ENCODE data around the gene GRIK4.
A peak's percentile ranks its signal among the peaks of the same experiment; 100 is the strongest.

Gene GRIK4

DNA sequence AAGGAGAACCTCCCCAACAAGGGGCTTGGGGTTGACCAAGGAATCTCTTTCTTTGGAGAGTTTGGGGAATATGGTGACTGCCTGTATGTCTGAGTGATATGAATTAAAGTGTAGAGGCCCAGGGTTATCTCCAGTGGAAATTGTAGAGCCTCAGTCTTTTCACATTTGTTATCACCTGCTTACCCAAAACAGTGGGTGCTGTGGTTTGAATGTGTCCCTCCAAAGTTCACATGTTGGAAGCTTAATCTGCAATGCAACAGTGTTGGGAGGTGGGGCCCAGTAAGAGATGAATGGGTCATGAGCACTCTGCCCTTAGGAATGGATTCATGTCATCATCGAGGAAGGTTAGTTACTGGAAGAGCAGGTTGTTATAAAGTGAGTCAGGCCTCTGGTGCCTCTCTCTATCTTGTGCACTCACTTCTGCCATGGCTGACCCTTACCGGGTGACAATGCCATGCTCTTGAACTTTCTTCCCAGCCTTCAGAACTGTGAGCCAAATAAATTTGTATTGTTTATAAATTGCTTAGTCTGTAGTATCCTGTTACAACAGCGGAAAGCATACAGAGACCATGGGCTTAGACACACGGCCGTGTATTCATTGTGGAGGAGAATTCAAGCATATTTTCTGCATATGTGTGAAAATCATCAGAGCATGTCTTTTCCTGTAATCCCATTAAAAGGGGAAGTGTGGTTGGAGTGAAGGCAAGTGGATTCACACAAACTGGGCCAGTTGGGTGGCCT is 398.3 kb downstream of the GRIK4 start:
- Histone ChIP-seq H3K9me2 (replicated peaks; ENCODE audit: low read depth, low read length) (no peaks in the 10 kb centered on the region), H2AFZ (ENCODE audit: low read length) (no peak overlapping the region), H3K4me1 (ENCODE audit: insufficient read depth, low read length, poor library complexity, severe bottlenecking) (no peaks in the 10 kb centered on the region), H3K9ac (ENCODE audit: low read depth, low read length, poor library complexity, severe bottlenecking) (no peak overlapping the region), H3K36me3 (ENCODE audit: insufficient read depth, low read length) (no peaks in the 10 kb centered on the region), H3K4me3 (ENCODE audit: low read length, poor library complexity, severe bottlenecking) (no peak overlapping the region), H3F3A (ENCODE audit: low read depth) (no peaks in the 10 kb centered on the region), H3K9me3 (ENCODE audit: insufficient read depth, low read depth, low read length) (no peaks in the 10 kb centered on the region), H3K4me2 (ENCODE audit: low read depth, low read length, poor library complexity, severe bottlenecking) (no peak overlapping the region), H3K79me2 (ENCODE audit: insufficient read depth, low read length) (no peaks in the 10 kb centered on the region), H3K27me3 (ENCODE audit: insufficient read depth, low read length, poor library complexity, severe bottlenecking) (no peaks in the 10 kb centered on the region), H4K20me1 (ENCODE audit: insufficient read depth, low read length, poor library complexity, severe bottlenecking) (no peaks in the 10 kb centered on the region)
- TF ChIP-seq CTCF (conservative IDR thresholded peaks at IDR 0.05; ENCODE audit: low read length), result no peak
- TF ChIP-seq EZH2phosphoT487 (IDR thresholded peaks at IDR 0.05; ENCODE audit: borderline replicate concordance), result no peak

DNA sequence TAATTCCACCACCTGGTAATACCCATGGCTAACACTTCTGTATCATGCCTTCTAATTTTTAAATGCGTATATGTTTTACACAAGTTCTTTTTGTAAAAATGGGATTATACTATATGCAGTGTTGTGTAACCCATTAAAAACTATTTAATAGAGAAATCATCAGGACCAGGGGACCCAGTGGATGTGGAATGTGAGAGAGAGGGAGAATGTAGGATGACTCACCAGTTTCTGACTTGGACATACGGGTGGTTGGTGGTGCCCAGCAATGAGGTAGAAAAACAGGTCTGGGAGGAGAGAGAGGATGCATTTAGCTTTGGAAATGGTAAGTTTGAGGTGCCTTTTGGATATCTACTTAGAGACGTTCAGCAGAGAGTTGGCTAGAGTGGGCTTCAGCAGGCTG is 400.4 kb downstream of the GRIK4 start:
- H3K9me3 ChIP-seq (ENCODE audit: insufficient read depth, low read depth, low read length), result no peaks in the 10 kb centered on the region
- H3K4me3 ChIP-seq (ENCODE audit: low read length, poor library complexity, severe bottlenecking), result no peak overlapping the region
- H3K9ac ChIP-seq (ENCODE audit: low read depth, low read length, poor library complexity, severe bottlenecking), result no peak overlapping the region
- no peak overlapping the region for H3K4me2 ChIP-seq (ENCODE audit: low read depth, low read length, poor library complexity, severe bottlenecking)
- H3K9me2 ChIP-seq (replicated peaks; ENCODE audit: low read depth, low read length), result no peaks in the 10 kb centered on the region
- no peaks in the 10 kb centered on the region for H3K27me3 ChIP-seq (ENCODE audit: insufficient read depth, low read length, poor library complexity, severe bottlenecking)
- H3K36me3 ChIP-seq (ENCODE audit: insufficient read depth, low read length), result no peaks in the 10 kb centered on the region
- H2AFZ ChIP-seq (ENCODE audit: low read length), result no peak overlapping the region
- H4K20me1 ChIP-seq (ENCODE audit: insufficient read depth, low read length, poor library complexity, severe bottlenecking), result no peaks in the 10 kb centered on the region
- TF ChIP-seq EZH2phosphoT487 (IDR thresholded peaks at IDR 0.05; ENCODE audit: borderline replicate concordance) (no peak), CTCF (conservative IDR thresholded peaks at IDR 0.05; ENCODE audit: low read length) (no peak)
- H3K79me2 ChIP-seq (ENCODE audit: insufficient read depth, low read length), result no peaks in the 10 kb centered on the region
- H3K4me1 ChIP-seq (ENCODE audit: insufficient read depth, low read length, poor library complexity, severe bottlenecking), result no peaks in the 10 kb centered on the region
- H3F3A ChIP-seq (ENCODE audit: low read depth), result no peaks in the 10 kb centered on the region

- Histone ChIP-seq H3K9me3 (ENCODE audit: insufficient read depth, low read depth, low read length) (no peaks in the 10 kb centered on the region), H3K27me3 (ENCODE audit: insufficient read depth, low read length, poor library complexity, severe bottlenecking) (no peaks in the 10 kb centered on the region), H3K79me2 (ENCODE audit: insufficient read depth, low read length) (no peaks in the 10 kb centered on the region), H3K4me2 (ENCODE audit: low read depth, low read length, poor library complexity, severe bottlenecking) (no peak overlapping the region), H3K4me3 (ENCODE audit: low read length, poor library complexity, severe bottlenecking) (no peak overlapping the region), H3F3A (ENCODE audit: low read depth) (no peaks in the 10 kb centered on the region), H4K20me1 (ENCODE audit: insufficient read depth, low read length, poor library complexity, severe bottlenecking) (no peaks in the 10 kb centered on the region), H3K9ac (ENCODE audit: low read depth, low read length, poor library complexity, severe bottlenecking) (no peak overlapping the region), H3K9me2 (replicated peaks; ENCODE audit: low read depth, low read length) (no peaks in the 10 kb centered on the region), H3K36me3 (ENCODE audit: insufficient read depth, low read length) (no peaks in the 10 kb centered on the region), H2AFZ (ENCODE audit: low read length) (no peak overlapping the region), H3K4me1 (ENCODE audit: insufficient read depth, low read length, poor library complexity, severe bottlenecking) (no peaks in the 10 kb centered on the region)
- TF ChIP-seq EZH2phosphoT487 (IDR thresholded peaks at IDR 0.05; ENCODE audit: borderline replicate concordance), result no peak
- TF ChIP-seq CTCF (conservative IDR thresholded peaks at IDR 0.05; ENCODE audit: low read length), result peak; percentile 45
These were observed 401.0 kb downstream of the GRIK4 start for GRCh38 chr11:120912504-120912903.
